22Rv1 (cell line): Measurements from ENCODE around the gene TMEM240.

Experiments
- CTCF ChIP-seq: fragments of 450-650 bp; IDR thresholded peaks from 2 replicates; pipeline ENCODE4 v1.5.1; 2017; ENCODE audit warnings: mild to moderate bottlenecking
- ZFX ChIP-seq: fragments of 450-650 bp; IDR thresholded peaks from 2 replicates; pipeline ENCODE4 v1.6.1; 2017; ENCODE audit warnings: antibody characterized with exemption, borderline replicate concordance

- TF ChIP-seq CTCF (no peak), ZFX (no peak)
Observed at GRCh38 chr1:1577367-1578011, 37.1 kb upstream of the TMEM240 start.
